Type B pancreatic cell (in vitro differentiated cells): ENCODE data around the gene PPIB. TPM values are rescaled to one million over a fixed set of nuclear protein-coding genes. Genes with fewer than 3 reads are reported as not detected.

ENCODE experiments used
- DNase-seq: peaks from one replicate; pipeline ENCODE4 v3.0.0; 2021; ENCODE audit warnings: mixed read lengths; ENCODE audit not compliant: unreplicated experiment; ENCODE audit errors: extremely low spot score
- H3K27ac Mint-ChIP-seq: 2 replicates; pipeline ENCODE4 v1.8.0; 2021; ENCODE audit warnings: mild to moderate bottlenecking, mixed read lengths
- H3K27me3 Mint-ChIP-seq: 2 replicates; pipeline ENCODE4 v1.8.0; 2021; ENCODE audit warnings: mixed read lengths
- H3K36me3 Mint-ChIP-seq: 2 replicates; pipeline ENCODE4 v1.8.0; 2021; ENCODE audit warnings: mixed read lengths
- H3K4me1 Mint-ChIP-seq: one replicate; pipeline ENCODE4 v1.8.0; 2021; ENCODE audit warnings: mixed read lengths; ENCODE audit not compliant: unreplicated experiment
- H3K4me3 Mint-ChIP-seq: 2 replicates; pipeline ENCODE4 v1.8.0; 2021; ENCODE audit warnings: mild to moderate bottlenecking, mixed read lengths
- H3K9me3 Mint-ChIP-seq: 2 replicates; pipeline ENCODE4 v1.8.0; 2021; ENCODE audit warnings: mixed read lengths
- total RNA-seq: library from RNA; stranded (reverse); gene quantifications from 2 replicates; pipeline ENCODE4 v1.2.1, GENCODE V29; 2021; ENCODE audit warnings: low replicate concordance
- TF ChIP-seq, protein P1 (sequence below): fragments of 200-600 bp; sonication (generic); conservative IDR thresholded peaks from 2 replicates; pipeline ENCODE4 v1.5.0; 2021; ENCODE audit warnings: antibody characterized with exemption, mild to moderate bottlenecking

Gene PPIB
- total RNA-seq, 1 donor from 2014 or later = 551 TPM

GRCh38 chr15:64182859-64183370, 20.1 kb upstream of the PPIB start:
- no peaks in the 10 kb centered on the region for H3K27me3 Mint-ChIP-seq
- peaks cover 12% of the 10 kb centered on the region for H3K36me3 Mint-ChIP-seq
- H3K4me1 Mint-ChIP-seq = peaks cover 23% of the 10 kb centered on the region
- H3K4me3 Mint-ChIP-seq = no peak overlapping the region
- H3K27ac Mint-ChIP-seq = no peak overlapping the region
- no peaks in the 10 kb centered on the region for H3K9me3 Mint-ChIP-seq
- no peak for DNase-seq
- TF ChIP-seq, protein P1, sequence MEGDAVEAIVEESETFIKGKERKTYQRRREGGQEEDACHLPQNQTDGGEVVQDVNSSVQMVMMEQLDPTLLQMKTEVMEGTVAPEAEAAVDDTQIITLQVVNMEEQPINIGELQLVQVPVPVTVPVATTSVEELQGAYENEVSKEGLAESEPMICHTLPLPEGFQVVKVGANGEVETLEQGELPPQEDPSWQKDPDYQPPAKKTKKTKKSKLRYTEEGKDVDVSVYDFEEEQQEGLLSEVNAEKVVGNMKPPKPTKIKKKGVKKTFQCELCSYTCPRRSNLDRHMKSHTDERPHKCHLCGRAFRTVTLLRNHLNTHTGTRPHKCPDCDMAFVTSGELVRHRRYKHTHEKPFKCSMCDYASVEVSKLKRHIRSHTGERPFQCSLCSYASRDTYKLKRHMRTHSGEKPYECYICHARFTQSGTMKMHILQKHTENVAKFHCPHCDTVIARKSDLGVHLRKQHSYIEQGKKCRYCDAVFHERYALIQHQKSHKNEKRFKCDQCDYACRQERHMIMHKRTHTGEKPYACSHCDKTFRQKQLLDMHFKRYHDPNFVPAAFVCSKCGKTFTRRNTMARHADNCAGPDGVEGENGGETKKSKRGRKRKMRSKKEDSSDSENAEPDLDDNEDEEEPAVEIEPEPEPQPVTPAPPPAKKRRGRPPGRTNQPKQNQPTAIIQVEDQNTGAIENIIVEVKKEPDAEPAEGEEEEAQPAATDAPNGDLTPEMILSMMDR = no peak

DNA sequence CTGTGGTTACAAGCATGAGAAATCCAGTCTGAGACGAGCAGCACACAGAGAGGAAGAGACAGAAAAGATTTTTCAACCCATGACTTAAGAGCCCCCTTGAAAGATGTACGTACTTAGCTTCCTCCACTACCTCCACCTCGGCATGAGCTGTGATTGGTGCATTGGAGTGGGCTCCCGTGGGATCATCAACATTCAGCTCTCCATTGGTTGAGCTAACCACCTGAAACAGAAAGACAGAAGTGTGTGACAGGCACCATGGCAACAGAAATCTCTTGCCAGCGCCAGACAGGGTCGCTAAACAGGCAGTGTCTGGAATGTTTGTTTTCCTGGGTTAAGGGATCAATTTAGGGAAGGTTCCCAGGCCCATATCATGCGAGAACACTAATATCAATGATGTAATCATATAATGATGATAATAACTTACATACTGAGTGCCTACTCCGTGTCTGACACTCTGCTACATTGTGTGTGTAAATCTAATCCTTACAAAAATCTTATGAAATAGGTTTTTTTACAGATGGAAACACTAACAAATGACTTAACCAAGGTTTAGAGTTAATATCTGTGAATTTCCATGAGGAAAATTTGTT, 17.5 kb upstream of the PPIB start:
- Mint-ChIP-seq H3K27ac (no peak overlapping the region), H3K4me3 (no peak overlapping the region)
- TF ChIP-seq, protein P1 = no peak

GRCh38 chr15:64166102-64166890, 3.5 kb upstream of the PPIB start:
- Mint-ChIP-seq H3K4me1 (peaks cover 9% of the 10 kb centered on the region), H3K9me3 (no peaks in the 10 kb centered on the region)

More for the DNA sequence above, 17.5 kb upstream of the PPIB start:
- H3K4me1 Mint-ChIP-seq = peaks cover 18% of the 10 kb centered on the region
- H3K36me3 Mint-ChIP-seq = peaks cover 15% of the 10 kb centered on the region
- DNase-seq = no peak
- H3K27me3 Mint-ChIP-seq = no peaks in the 10 kb centered on the region
- H3K9me3 Mint-ChIP-seq = no peaks in the 10 kb centered on the region

DNA sequence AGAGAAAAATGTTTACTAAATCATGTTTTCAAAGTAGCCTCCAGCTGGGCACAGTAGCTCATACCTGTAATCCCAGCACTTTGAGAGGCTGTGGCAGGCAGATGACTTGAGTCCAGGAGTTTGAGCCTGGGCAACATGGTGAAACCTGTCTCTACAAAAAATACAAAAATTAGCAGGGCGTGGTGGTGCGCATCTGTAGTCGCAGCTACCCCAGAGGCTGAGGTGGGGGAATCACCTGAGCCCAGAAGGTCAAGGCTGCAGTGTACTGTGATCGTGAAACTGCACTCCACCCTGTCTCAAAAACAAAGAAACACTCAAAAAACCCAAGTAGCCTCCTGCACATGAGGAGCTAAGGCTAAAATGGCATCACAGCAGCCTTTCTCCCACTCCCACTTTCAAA, 1.6 kb upstream of the PPIB start:
- Mint-ChIP-seq H3K4me3 (peak overlapping the region; percentile 88), H3K4me1 (peaks cover 16% of the 10 kb centered on the region), H3K27me3 (no peaks in the 10 kb centered on the region), H3K36me3 (peaks cover 11% of the 10 kb centered on the region), H3K9me3 (no peaks in the 10 kb centered on the region), H3K27ac (peak overlapping the region; percentile 92)
- TF ChIP-seq, protein P1 = no peak
- DNase-seq = no peak

More at GRCh38 chr15:64166102-64166890, 3.5 kb upstream of the PPIB start:
- peaks cover 7% of the 10 kb centered on the region for H3K36me3 Mint-ChIP-seq
- DNase-seq = no peak
- H3K4me3 Mint-ChIP-seq = no peak overlapping the region
- TF ChIP-seq, protein P1 = no peak
- no peaks in the 10 kb centered on the region for H3K27me3 Mint-ChIP-seq
- peak overlapping the region; percentile 15 for H3K27ac Mint-ChIP-seq

GRCh38 chr15:64163659-64164362, 989 bp upstream of the PPIB start:
- peak overlapping the region; percentile 88 for H3K4me3 Mint-ChIP-seq

More at GRCh38 chr15:64163659-64164362, 989 bp upstream of the PPIB start:
- peaks cover 11% of the 10 kb centered on the region for H3K36me3 Mint-ChIP-seq
- no peak for DNase-seq
- peak overlapping the region; percentile 92 for H3K27ac Mint-ChIP-seq
- peaks cover 16% of the 10 kb centered on the region for H3K4me1 Mint-ChIP-seq
- H3K9me3 Mint-ChIP-seq = no peaks in the 10 kb centered on the region
- TF ChIP-seq, protein P1 = no peak
- H3K27me3 Mint-ChIP-seq = no peaks in the 10 kb centered on the region
